ENCODE data around the gene POU6F2.

GRCh38 chr7:39271402-39271801 is 293.7 kb downstream of the POU6F2 start:
- TF ChIP-seq POLR2A (IDR thresholded peaks at IDR 0.05) (no peak), CTCF (IDR thresholded peaks at IDR 0.05) (no peak)

All from right lobe of liver (tissue), 4 donors.